HG02973 (cell line): Measurements from ENCODE around the gene SYNGR3.
A peak's percentile ranks its signal among the peaks of the same experiment; 100 is the strongest.
"Not testable (repeated sequence)": the region's sequence is repeated elsewhere in the genome, so short reads cannot be mapped to it uniquely, and the experiment has no call there.

ENCODE experiments used
- ATAC-seq: cut with Tn5 transposase; IDR thresholded peaks from one replicate; pipeline ENCODE4 v1.9.1; 2021; ENCODE audit warnings: moderate library complexity; ENCODE audit not compliant: unreplicated experiment

SYNGR3 gene

GRCh38 chr16:1959269-1960039 lies 30.3 kb upstream of the SYNGR3 start, which contains the start of gene NDUFB10:
NDUFB10 (plus strand) TSS chr16:1959538; CDS start chr16:1959625, 87 bp downstream.
- peak; percentile 73 for ATAC-seq

GRCh38 chr16:1960665-1961630 lies 28.8 kb upstream of the SYNGR3 start:
- no peak for ATAC-seq

- no peak for ATAC-seq
Measured at GRCh38 chr16:1961651-1962067, 28.1 kb upstream of the SYNGR3 start.

- ATAC-seq, result not testable (repeated sequence)
Measured at GRCh38 chr16:1962161-1963153, 27.3 kb upstream of the SYNGR3 start.

- peak; percentile 1 for ATAC-seq
Measured at GRCh38 chr16:1963806-1964505, 25.8 kb upstream of the SYNGR3 start.

GRCh38 chr16:1964506-1965395 lies 25.0 kb upstream of the SYNGR3 start, which contains the start of gene RPS2:
RPS2 (minus strand) TSS chr16:1964826; CDS start chr16:1964625, 201 bp downstream.
- ATAC-seq, result peak; percentile 73

- ATAC-seq, result no peak
Measured at GRCh38 chr16:1965396-1966001, 24.3 kb upstream of the SYNGR3 start.

- ATAC-seq, result no peak
Measured at GRCh38 chr16:1966460-1966859, 23.3 kb upstream of the SYNGR3 start, which contains the start of gene RNF151. RNF151 (plus strand) TSS chr16:1966856; CDS start chr16:1966882, 26 bp downstream.

- ATAC-seq, result no peak
Measured at GRCh38 chr16:1968146-1968953, 21.4 kb upstream of the SYNGR3 start.

GRCh38 chr16:1971796-1972489 lies 17.8 kb upstream of the SYNGR3 start, which contains the start of gene TBL3:
TBL3 (plus strand) TSS chr16:1972053; CDS start chr16:1972165, 112 bp downstream.
- ATAC-seq, result peak; percentile 70

- ATAC-seq, result no peak
Measured at GRCh38 chr16:1972490-1972877, 17.3 kb upstream of the SYNGR3 start.

- no peak for ATAC-seq
Measured at GRCh38 chr16:1973461-1974156, 16.2 kb upstream of the SYNGR3 start.

- ATAC-seq, result no peak
Measured at GRCh38 chr16:1974157-1975070, 15.4 kb upstream of the SYNGR3 start.

GRCh38 chr16:1975432-1976215 lies 14.1 kb upstream of the SYNGR3 start:
- no peak for ATAC-seq
